OCI-LY7 (cell line): ENCODE results near the gene EIF3A.

Source experiments
- EZH2phosphoT487 ChIP-seq: fragments of 200-600 bp; sonication (generic); IDR thresholded peaks from 2 replicates; pipeline ENCODE4 v1.6.1; 2018; ENCODE audit warnings: low read depth, borderline replicate concordance, mild to moderate bottlenecking, mixed run types, antibody characterized with exemption, low read length, moderate library complexity, mixed read lengths
- TF ChIP-seq, protein P1 (sequence below): fragments of 200-600 bp; sonication (generic); conservative IDR thresholded peaks from 2 replicates; pipeline ENCODE4 v1.5.1; 2014; ENCODE audit warnings: mild to moderate bottlenecking, antibody characterized with exemption, low read length, moderate library complexity, mixed read lengths

DNA sequence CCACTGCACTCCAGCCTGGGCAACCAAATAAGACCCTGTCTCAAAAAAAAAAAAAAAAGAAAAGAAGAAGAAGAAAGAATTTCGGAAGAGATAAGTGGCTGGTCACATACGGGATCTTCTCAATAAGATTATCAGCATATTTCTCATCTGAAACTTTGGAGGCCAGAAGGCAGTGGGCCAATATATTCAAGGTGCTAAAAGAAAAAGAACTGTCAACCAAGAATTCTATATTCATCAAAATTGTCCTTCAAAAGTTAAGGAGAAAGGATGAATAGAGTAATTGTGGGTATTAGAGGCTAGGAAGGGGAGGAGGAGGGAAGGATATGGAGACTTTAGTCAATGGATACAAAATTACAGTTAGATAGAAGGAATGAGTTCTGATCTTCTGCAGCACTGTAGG lies 95.0 kb downstream of the EIF3A start:
- TF ChIP-seq EZH2phosphoT487, result no peak
- TF ChIP-seq, protein P1, sequence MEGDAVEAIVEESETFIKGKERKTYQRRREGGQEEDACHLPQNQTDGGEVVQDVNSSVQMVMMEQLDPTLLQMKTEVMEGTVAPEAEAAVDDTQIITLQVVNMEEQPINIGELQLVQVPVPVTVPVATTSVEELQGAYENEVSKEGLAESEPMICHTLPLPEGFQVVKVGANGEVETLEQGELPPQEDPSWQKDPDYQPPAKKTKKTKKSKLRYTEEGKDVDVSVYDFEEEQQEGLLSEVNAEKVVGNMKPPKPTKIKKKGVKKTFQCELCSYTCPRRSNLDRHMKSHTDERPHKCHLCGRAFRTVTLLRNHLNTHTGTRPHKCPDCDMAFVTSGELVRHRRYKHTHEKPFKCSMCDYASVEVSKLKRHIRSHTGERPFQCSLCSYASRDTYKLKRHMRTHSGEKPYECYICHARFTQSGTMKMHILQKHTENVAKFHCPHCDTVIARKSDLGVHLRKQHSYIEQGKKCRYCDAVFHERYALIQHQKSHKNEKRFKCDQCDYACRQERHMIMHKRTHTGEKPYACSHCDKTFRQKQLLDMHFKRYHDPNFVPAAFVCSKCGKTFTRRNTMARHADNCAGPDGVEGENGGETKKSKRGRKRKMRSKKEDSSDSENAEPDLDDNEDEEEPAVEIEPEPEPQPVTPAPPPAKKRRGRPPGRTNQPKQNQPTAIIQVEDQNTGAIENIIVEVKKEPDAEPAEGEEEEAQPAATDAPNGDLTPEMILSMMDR, result no peak
